Retinal pigment epithelial cell (primary cell): ENCODE data around the gene PLCL2.

Source experiments
- DNase-seq: peaks from one replicate; pipeline ENCODE4 v3.0.0-alpha.2; 2010; ENCODE audit warnings: low read depth
- H3K4me3 ChIP-seq: 2 replicates; pipeline ENCODE4 v1.5.1; 2011; ENCODE audit warnings: mild to moderate bottlenecking, low read length, control low read depth, moderate library complexity
- TF ChIP-seq, protein P1 (sequence below): conservative IDR thresholded peaks from 2 replicates; pipeline ENCODE4 v1.5.1; 2011; ENCODE audit warnings: low read depth, low read length, control low read depth, inconsistent platforms

The PLCL2 gene

GRCh38 chr3:16998236-16998923 lies 113.6 kb downstream of the PLCL2 start:
- DNase-seq = no peak
- TF ChIP-seq, protein P1, sequence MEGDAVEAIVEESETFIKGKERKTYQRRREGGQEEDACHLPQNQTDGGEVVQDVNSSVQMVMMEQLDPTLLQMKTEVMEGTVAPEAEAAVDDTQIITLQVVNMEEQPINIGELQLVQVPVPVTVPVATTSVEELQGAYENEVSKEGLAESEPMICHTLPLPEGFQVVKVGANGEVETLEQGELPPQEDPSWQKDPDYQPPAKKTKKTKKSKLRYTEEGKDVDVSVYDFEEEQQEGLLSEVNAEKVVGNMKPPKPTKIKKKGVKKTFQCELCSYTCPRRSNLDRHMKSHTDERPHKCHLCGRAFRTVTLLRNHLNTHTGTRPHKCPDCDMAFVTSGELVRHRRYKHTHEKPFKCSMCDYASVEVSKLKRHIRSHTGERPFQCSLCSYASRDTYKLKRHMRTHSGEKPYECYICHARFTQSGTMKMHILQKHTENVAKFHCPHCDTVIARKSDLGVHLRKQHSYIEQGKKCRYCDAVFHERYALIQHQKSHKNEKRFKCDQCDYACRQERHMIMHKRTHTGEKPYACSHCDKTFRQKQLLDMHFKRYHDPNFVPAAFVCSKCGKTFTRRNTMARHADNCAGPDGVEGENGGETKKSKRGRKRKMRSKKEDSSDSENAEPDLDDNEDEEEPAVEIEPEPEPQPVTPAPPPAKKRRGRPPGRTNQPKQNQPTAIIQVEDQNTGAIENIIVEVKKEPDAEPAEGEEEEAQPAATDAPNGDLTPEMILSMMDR = no peak
- H3K4me3 ChIP-seq = no peak overlapping the region

- no peak overlapping the region for H3K4me3 ChIP-seq
- TF ChIP-seq, protein P1 = no peak
- DNase-seq = no peak
Measured at GRCh38 chr3:16999161-16999560, 114.4 kb downstream of the PLCL2 start.

DNA sequence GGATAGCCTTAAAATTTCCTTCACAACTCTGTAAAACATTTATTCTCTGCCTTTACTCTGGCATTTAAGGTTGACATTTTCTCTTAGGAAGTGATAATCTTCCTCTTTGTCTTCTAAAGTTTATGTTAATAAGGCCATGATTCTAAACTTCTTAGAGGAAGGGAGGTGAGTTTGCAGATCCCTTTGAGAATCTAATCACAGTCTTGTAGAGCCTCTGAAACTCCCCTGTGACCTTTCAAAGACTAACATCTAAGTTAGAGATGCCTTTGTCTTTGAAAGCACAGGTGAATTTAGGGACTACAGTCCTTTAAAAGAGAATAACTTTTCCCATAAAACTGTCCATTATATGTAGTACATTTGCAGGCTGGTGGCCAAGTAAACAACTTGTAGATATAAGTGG lies 115.1 kb downstream of the PLCL2 start:
- DNase-seq = no peak
- TF ChIP-seq, protein P1 = no peak
- no peak overlapping the region for H3K4me3 ChIP-seq

DNA sequence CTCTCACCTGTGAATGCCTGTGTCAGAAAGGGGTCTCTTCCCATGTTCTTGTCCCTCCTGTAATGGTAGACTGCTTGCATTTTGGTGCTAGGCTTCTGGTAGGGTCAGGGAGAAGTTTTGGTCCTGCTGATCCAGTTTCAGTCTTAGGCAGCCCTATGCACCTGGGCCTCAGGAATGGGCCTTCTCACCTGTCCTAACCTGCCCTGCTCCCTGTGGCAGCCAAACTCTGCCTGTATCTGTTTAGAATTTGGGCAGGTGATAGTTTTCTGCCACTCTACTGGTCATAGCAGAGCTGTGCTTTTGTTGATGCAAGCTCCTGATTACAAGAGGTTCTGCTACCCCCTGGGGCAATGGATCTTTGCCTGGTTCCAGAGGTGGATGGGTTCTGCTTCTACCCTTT lies 118.7 kb downstream of the PLCL2 start:
- no peak for DNase-seq
- TF ChIP-seq, protein P1 = no peak
- no peak overlapping the region for H3K4me3 ChIP-seq

GRCh38 chr3:17006132-17006852 lies 121.5 kb downstream of the PLCL2 start:
- H3K4me3 ChIP-seq = no peak overlapping the region
- TF ChIP-seq, protein P1 = no peak
- DNase-seq = no peak

- TF ChIP-seq, protein P1 = no peak
- DNase-seq = no peak
- no peak overlapping the region for H3K4me3 ChIP-seq
Measured at GRCh38 chr3:17007284-17007683, 122.5 kb downstream of the PLCL2 start.

- H3K4me3 ChIP-seq = no peak overlapping the region
- TF ChIP-seq, protein P1 = no peak
- DNase-seq = no peak
Measured at GRCh38 chr3:17009826-17010225, 125.1 kb downstream of the PLCL2 start.
